CD14-positive monocyte (primary cell): Measurements from ENCODE around the gene MMAB. TPM values are rescaled to one million over a fixed set of nuclear protein-coding genes. Genes with fewer than 3 reads are reported as not detected.

Experiments used
- DNase-seq, 3 donors: peaks; one replicate each; pipeline ENCODE4 v3.0.0-alpha.2; 2011 to 2022
- H2AFZ ChIP-seq: 2 replicates; pipeline ENCODE4 v1.6.0; 2012; ENCODE audit warnings: mild to moderate bottlenecking, low read depth, low read length, inconsistent platforms; ENCODE audit not compliant: insufficient read depth, poor library complexity, severe bottlenecking
- H3K27ac ChIP-seq, 2 donors: 1 replicate in 1 of 2; 2 replicates in 1 of 2; pipeline ENCODE4 v1.5.1; 2012 to 2013; ENCODE audit warnings: low read length in 2 of 2, control low read depth in 1 of 2, inconsistent platforms in 1 of 2, low read depth in 1 of 2, mild to moderate bottlenecking in 1 of 2
- H3K27me3 ChIP-seq, 2 donors: one replicate each; pipeline versions ENCODE4 v1.6.0 to v1.6.1; 2011 to 2013; ENCODE audit warnings: low read length in 2 of 2; ENCODE audit not compliant: control insufficient read depth in 2 of 2, insufficient read depth in 2 of 2
- H3K36me3 ChIP-seq, 2 donors: replicated peaks in 1 of 2; 1 replicate in 1 of 2; 2 replicates in 1 of 2; pipeline versions ENCODE4 v1.5.1 to v1.6.1; 2012 to 2013; ENCODE audit warnings: low read length in 2 of 2, control low read depth in 1 of 2, inconsistent platforms in 1 of 2, mild to moderate bottlenecking in 1 of 2; ENCODE audit not compliant: insufficient read depth in 2 of 2, control insufficient read depth in 1 of 2
- H3K4me1 ChIP-seq, 2 donors: 1 replicate in 1 of 2; 2 replicates in 1 of 2; pipeline versions ENCODE4 v1.5.1 to v1.6.1; 2012 to 2013; ENCODE audit warnings: low read length in 2 of 2, control low read depth in 1 of 2, inconsistent platforms in 1 of 2, mild to moderate bottlenecking in 1 of 2, moderate library complexity in 1 of 2; ENCODE audit not compliant: insufficient read depth in 2 of 2, control insufficient read depth in 1 of 2
- H3K4me2 ChIP-seq: replicated peaks from 2 replicates; pipeline ENCODE3; 2012; ENCODE audit warnings: low read length, moderate library complexity, mild to moderate bottlenecking; ENCODE audit not compliant: poor library complexity, severe bottlenecking; ENCODE audit errors: extremely low read depth
- H3K4me3 ChIP-seq, 3 experiments: fragments of 200-600 bp in 1 of 3; sonication (generic) in 1 of 3; replicated peaks in 1 of 3; 1 replicate in 2 of 3; 2 replicates in 1 of 3; pipeline ENCODE4 v1.5.1; 2011 to 2013; ENCODE audit warnings: low read length in 3 of 3, mild to moderate bottlenecking in 3 of 3, control low read depth in 2 of 3, low read depth in 2 of 3, inconsistent platforms in 1 of 3, moderate library complexity in 1 of 3
- H3K79me2 ChIP-seq: 2 replicates; pipeline ENCODE4 v1.6.0; 2012; ENCODE audit warnings: mild to moderate bottlenecking, control low read depth, inconsistent platforms, low read length, moderate library complexity; ENCODE audit not compliant: insufficient read depth
- H3K9ac ChIP-seq: 2 replicates; pipeline ENCODE4 v1.6.0; 2017; ENCODE audit warnings: low read length, mild to moderate bottlenecking; ENCODE audit not compliant: insufficient read depth, poor library complexity, severe bottlenecking
- H3K9me3 ChIP-seq, 2 donors: replicated peaks in 1 of 2; 1 replicate in 1 of 2; 2 replicates in 1 of 2; pipeline versions ENCODE4 v1.5.1 to v1.6.1; 2012 to 2013; ENCODE audit warnings: low read length in 2 of 2, control low read depth in 1 of 2; ENCODE audit not compliant: control insufficient read depth in 1 of 2, insufficient read depth in 1 of 2
- H4K20me1 ChIP-seq: 2 replicates; pipeline ENCODE4 v1.6.0; 2012; ENCODE audit warnings: mild to moderate bottlenecking, low read length, control low read depth, moderate library complexity; ENCODE audit not compliant: insufficient read depth
- H3K27ac Mint-ChIP-seq, 7 donors: one replicate each; pipeline ENCODE4 v1.8.0; 2020; ENCODE audit warnings: mild to moderate bottlenecking in 7 of 7, mixed read lengths in 7 of 7, moderate library complexity in 6 of 7, inconsistent platforms in 2 of 7
- H3K27me3 Mint-ChIP-seq, 3 donors: one replicate each; pipeline ENCODE4 v1.8.0; 2021 to 2022; ENCODE audit warnings: low read depth in 3 of 3, mild to moderate bottlenecking in 3 of 3, mixed read lengths in 3 of 3, moderate library complexity in 3 of 3, inconsistent platforms in 1 of 3
- H3K36me3 Mint-ChIP-seq, 2 donors: one replicate each; pipeline ENCODE4 v1.8.0; 2020; ENCODE audit warnings: mixed read lengths in 2 of 2, inconsistent platforms in 1 of 2, mild to moderate bottlenecking in 1 of 2
- H3K4me1 Mint-ChIP-seq: one replicate; pipeline ENCODE4 v1.8.0; 2020; ENCODE audit warnings: mild to moderate bottlenecking, mixed read lengths
- H3K4me3 Mint-ChIP-seq, 2 donors: one replicate each; pipeline ENCODE4 v1.8.0; 2020; ENCODE audit warnings: mild to moderate bottlenecking in 2 of 2, mixed read lengths in 2 of 2, moderate library complexity in 1 of 2
- H3K9me3 Mint-ChIP-seq, 7 donors: one replicate each; pipeline ENCODE4 v1.8.0; 2020 to 2022; ENCODE audit warnings: mixed read lengths in 7 of 7, mild to moderate bottlenecking in 6 of 7, moderate library complexity in 6 of 7, inconsistent platforms in 2 of 7
- CTCF ChIP-seq: fragments of 200-600 bp; IDR thresholded peaks from one replicate; pipeline ENCODE4 v1.8.0; 2022; ENCODE audit warnings: antibody characterized with exemption, mild to moderate bottlenecking
- WGBS: methylation state at CpG from one replicate; pipeline ENCODE4 v1.1.5; 2013; ENCODE audit warnings: missing lambda C conversion rate; ENCODE audit not compliant: insufficient coverage; 5-methylcytosine and 5-hydroxymethylcytosine counted together
- intact Hi-C, 2 donors: fragments of 100-400 bp; cut with micrococcal nuclease; formaldehyde crosslinking; loops; one replicate each; pipeline versions ENCODE4 v1.15.0 to v1.15.1; 2023
- polyA plus RNA-seq, 3 donors: library from polyadenylated mRNA; depleted of rRNA in 1 of 3; unstranded in 2 of 3; stranded (reverse) in 1 of 3; fragments of 300-500 nt in 2 of 3; fragments of >200 nt in 1 of 3; fragmentation: Illumina TruSeq in 2 of 3; gene quantifications; 1 replicate in 2 of 3; 2 replicates in 1 of 3; pipeline ENCODE4 v1.2.3, GENCODE V29; 2012 to 2021

MMAB gene
- polyA plus RNA-seq, 3 donors = 5.0 to 15.6 (median 12.4) TPM

- Histone ChIP-seq H3K9me3 (no peaks in the 10 kb centered on the region), H3K27ac (no peak overlapping the region), H3K27me3 (no peaks in the 10 kb centered on the region), H3K4me1 (no peaks in the 10 kb centered on the region), H3K9ac (no peak overlapping the region), H3K36me3 (no peaks in the 10 kb centered on the region), H3K79me2 (no peaks in the 10 kb centered on the region), H3K4me3 (no peak overlapping the region), H2AFZ (no peak overlapping the region), H3K4me2 (no peak overlapping the region), H4K20me1 (no peaks in the 10 kb centered on the region)
- Mint-ChIP-seq H3K9me3 (peaks cover 0 to 4% (median 0%) of the 10 kb centered on the region in 7 donors), H3K27ac (no peak overlapping the region), H3K4me3 (no peak overlapping the region), H3K4me1 (no peaks in the 10 kb centered on the region), H3K27me3 (peaks cover 21 to 26% (median 23%) of the 10 kb centered on the region in 3 donors), H3K36me3 (no peaks in the 10 kb centered on the region)
- no peak for DNase-seq
- intact Hi-C loops = no loop called here
- TF ChIP-seq CTCF = no peak
- 69% methylated on average over 4 of the region's 5 CpGs for WGBS
These were observed 39.7 kb upstream of the MMAB start for GRCh38 chr12:109612975-109613502.

- Histone ChIP-seq H3K27ac (no peak overlapping the region), H3K9ac (no peak overlapping the region), H3K27me3 (peaks cover 0 to 7% of the 10 kb centered on the region in 2 donors), H3K4me2 (no peak overlapping the region), H3K79me2 (no peaks in the 10 kb centered on the region), H3K4me1 (no peaks in the 10 kb centered on the region), H2AFZ (no peak overlapping the region), H3K36me3 (no peaks in the 10 kb centered on the region), H3K9me3 (no peaks in the 10 kb centered on the region), H3K4me3 (no peak overlapping the region), H4K20me1 (no peaks in the 10 kb centered on the region)
- intact Hi-C loops = no loop called here
- no peak for TF ChIP-seq CTCF
- no peaks in the 10 kb centered on the region for H3K36me3 Mint-ChIP-seq
- H3K27ac Mint-ChIP-seq = no peak overlapping the region
- DNase-seq = no peak
- no peak overlapping the region for H3K4me3 Mint-ChIP-seq
- WGBS = 100% methylated on average over 2 of the region's 3 CpGs
- peaks cover 0 to 4% (median 0%) of the 10 kb centered on the region in 7 donors for H3K9me3 Mint-ChIP-seq
- no peaks in the 10 kb centered on the region for H3K4me1 Mint-ChIP-seq
- peaks cover 23 to 29% (median 27%) of the 10 kb centered on the region in 3 donors for H3K27me3 Mint-ChIP-seq
These were observed 38.7 kb upstream of the MMAB start for GRCh38 chr12:109612003-109612402.
